HL-60/S4 (cell line): ENCODE results near the gene MED16.
"Not testable (repeated sequence)": the region's sequence is repeated elsewhere in the genome, so short reads cannot be mapped to it uniquely, and the experiment has no call there.

Experiments used
- in situ Hi-C: fragments of 300-500 bp; cut with MboI; formaldehyde crosslinking; loops from 2 replicates; pipeline ENCODE4 v1.14.3; 2022; ENCODE audit warnings: low sequenced_read_pairs

Gene MED16

GRCh38 chr19:858868-859843 is 33.8 kb downstream of the MED16 start, which contains the start of gene CFD:
Gene CFD, plus strand, starts transcription at chr19:859664. Its CDS starts 26 bp downstream, at chr19:859690.
- in situ Hi-C loops = no loop called here

- in situ Hi-C loops = no loop called here
Measured at GRCh38 chr19:858284-858683, 34.7 kb downstream of the MED16 start.

- in situ Hi-C loops = no loop called here
Measured at GRCh38 chr19:855566-856120, 37.3 kb downstream of the MED16 start.

GRCh38 chr19:855142-855541 is 37.8 kb downstream of the MED16 start:
- in situ Hi-C loops = no loop called here

GRCh38 chr19:854549-854948 is 38.4 kb downstream of the MED16 start:
- in situ Hi-C loops = no loop called here

- in situ Hi-C loops = not testable (repeated sequence)
Measured at GRCh38 chr19:853614-854220, 39.3 kb downstream of the MED16 start.

- in situ Hi-C loops = no loop called here
Measured at GRCh38 chr19:853014-853585, 39.9 kb downstream of the MED16 start.

- in situ Hi-C loops = no loop called here
Measured at GRCh38 chr19:852136-853013, 40.6 kb downstream of the MED16 start, which contains the start of gene ELANE. Gene ELANE, plus strand, starts transcription at chr19:852303. Its CDS starts 26 bp downstream, at chr19:852329.

- in situ Hi-C loops = no loop called here
Measured at GRCh38 chr19:850979-851335, 42.0 kb downstream of the MED16 start.

- in situ Hi-C loops = no loop called here
Measured at GRCh38 chr19:850221-850978, 42.6 kb downstream of the MED16 start.

- in situ Hi-C loops = not testable (repeated sequence)
Measured at GRCh38 chr19:849195-849594, 43.8 kb downstream of the MED16 start.

- in situ Hi-C loops = no loop called here
Measured at GRCh38 chr19:848386-848921, 44.5 kb downstream of the MED16 start.

GRCh38 chr19:845707-846521 is 47.1 kb downstream of the MED16 start:
- in situ Hi-C loops = no loop called here

GRCh38 chr19:844546-844971 is 48.4 kb downstream of the MED16 start:
- in situ Hi-C loops = no loop called here

- in situ Hi-C loops = no loop called here
Measured at GRCh38 chr19:843836-844545, 49.0 kb downstream of the MED16 start.

GRCh38 chr19:843180-843835 is 49.7 kb downstream of the MED16 start:
- in situ Hi-C loops = no loop called here

- in situ Hi-C loops = not testable (repeated sequence)
Measured at GRCh38 chr19:842802-843179, 50.2 kb downstream of the MED16 start.
